HG02763 (cell line): ENCODE results near the gene VPS13D.

Source experiments
- ATAC-seq: cut with Tn5 transposase; IDR thresholded peaks from one replicate; pipeline ENCODE4 v1.9.1; 2021; ENCODE audit warnings: mild to moderate bottlenecking, moderate library complexity; ENCODE audit not compliant: unreplicated experiment

Gene VPS13D

GRCh38 chr1:12547586-12548225 is 317.9 kb downstream of the VPS13D start:
- ATAC-seq: no peak

- no peak for ATAC-seq
Observed at GRCh38 chr1:12548279-12548972, 318.6 kb downstream of the VPS13D start.

DNA sequence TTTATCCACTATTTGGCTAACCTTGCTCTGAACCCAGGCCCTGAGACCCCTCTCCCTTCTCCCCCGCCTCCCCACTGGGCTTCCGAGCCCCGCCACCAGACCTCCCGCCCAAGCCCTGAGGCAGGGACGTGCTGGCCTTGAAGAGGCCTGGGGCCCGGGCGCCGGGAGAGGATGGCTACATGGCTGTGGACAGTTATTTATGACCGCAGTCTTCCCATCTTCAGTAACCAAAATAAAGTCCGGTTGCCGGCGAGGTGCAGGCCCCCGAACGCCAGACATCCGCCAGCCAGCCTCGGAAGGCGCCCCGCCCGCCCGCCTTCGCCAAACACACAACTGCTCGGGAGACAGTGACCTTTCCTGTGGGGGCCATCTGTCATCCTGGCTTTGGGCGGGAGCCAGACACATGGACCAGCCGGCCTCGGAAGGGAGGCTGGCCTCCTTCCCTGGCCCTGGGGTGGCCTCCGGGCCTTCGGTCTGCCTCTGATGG is 319.2 kb downstream of the VPS13D start:
- ATAC-seq: no peak

- ATAC-seq: no peak
Observed at GRCh38 chr1:12549460-12550349, 319.9 kb downstream of the VPS13D start.

DNA sequence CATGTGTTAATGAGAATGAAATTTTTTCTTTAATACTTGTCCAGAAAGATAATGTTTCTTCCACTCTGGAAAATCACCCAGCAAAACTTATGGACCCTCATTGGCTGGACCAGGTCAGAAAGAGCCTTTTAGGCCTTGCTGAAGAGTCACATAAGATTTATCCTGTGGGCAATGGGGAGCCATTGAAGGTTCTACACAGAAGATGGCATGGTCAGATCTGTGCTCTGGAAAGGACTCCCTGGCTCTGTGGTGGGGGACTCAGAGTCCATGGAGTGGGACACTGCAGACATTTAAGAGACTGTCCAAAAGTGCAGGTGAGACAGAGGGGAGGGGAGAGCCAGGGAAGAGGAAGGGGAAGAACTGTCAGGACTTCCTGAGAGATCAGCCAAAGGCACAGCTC is 321.8 kb downstream of the VPS13D start:
- no peak for ATAC-seq

DNA sequence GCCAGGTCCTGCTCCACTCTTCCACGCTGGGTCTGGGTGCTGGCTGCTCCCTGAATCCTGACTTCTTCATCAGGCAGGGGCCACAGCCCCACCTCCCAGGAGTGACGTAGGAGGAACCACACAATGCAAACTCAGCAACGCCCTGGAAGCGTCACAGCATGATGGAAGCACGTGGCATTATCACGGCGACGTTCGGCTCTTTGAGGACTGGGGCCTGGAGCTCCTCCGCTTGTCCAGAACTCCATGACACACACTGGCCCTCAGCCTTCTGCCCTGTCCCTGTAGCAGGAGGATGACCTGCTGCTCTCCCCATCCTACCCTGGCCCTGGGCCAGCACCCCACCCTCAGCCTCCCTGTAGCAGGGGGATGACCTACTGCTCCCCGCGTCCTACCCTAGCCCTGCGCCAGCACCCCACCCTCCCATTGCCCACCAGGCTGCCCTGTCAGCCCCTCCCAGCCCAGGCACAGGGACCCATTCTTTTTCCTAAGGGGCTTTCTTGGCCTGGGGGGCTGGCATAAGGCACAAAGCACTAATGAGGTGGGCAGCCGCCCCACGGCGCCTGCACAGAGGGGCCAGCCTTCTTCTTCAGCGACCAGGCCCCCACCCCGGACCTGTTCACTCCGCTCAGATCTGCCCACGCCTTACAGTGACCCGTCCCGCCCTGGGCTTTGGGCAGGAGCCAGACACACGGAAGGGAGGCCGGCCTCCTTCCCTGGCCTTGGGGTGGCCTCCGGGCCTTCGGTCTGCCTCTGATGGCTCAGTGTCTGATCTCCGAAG is 322.5 kb downstream of the VPS13D start:
- no peak for ATAC-seq

DNA sequence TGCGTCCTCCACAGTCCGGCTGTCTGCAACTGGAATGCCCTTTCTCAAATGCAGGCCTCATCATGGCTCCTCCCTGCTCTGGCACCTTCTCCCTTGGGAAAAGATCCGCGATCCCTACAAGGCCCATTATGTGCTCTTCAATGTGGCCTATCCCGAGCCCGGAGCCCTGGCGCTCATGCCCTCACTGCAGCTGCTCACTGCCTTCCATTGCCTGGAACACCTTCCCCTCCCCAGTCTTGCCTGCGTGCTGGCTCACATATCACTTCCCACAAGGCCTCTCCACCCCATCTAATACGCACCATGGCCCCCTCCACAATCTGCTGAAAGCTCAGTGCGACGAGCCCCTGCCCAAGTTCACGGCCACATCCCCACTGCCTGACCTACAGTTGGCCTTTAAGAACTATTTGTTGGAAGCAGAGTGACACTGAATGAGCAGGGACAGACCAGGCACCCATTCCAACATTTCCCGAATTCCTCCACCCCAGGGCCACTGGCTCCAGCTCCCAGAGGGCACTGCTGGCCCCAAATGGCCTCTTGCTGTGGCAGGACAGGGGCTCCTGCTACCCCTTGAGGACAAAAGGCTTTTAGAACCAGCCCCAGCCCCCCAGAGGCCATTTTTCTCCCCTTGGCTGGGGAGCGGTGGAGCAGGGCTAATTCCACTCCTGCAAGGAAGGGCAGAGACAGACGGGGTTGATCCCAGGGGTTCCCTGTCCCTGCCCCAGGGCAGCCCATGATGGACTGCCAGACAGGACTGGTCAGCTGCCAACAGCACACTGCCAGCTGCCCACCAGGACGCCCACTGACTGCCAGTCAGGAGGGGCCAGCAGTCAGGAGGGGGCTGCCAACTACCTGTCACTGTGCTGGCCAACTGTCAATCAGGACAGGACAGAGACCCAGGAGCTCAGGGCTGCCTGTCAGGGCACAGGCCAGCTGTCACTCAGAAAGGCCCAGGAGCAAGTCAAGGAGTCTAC is 323.4 kb downstream of the VPS13D start:
- no peak for ATAC-seq

DNA sequence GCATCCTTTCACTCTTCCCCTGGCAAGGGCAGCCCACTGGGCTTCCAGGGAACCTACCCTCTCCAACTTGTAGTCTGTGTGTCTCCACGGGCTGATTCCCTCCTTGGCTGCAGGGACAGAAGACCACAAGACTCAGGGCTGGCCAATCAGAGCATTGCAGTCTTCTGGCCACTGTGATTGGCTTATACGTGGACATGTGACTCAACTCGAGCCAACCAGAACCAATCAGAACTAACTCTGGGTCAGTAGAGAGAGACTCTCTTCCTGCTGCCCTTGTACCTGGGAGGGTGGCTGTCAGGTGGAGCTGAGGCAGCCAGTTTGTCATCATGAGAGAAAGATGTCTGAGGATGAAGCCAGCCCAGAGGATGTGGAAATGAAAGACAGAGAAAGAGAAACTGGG is 324.1 kb downstream of the VPS13D start:
- no peak for ATAC-seq

GRCh38 chr1:12554521-12555305 is 324.9 kb downstream of the VPS13D start:
- ATAC-seq: no peak

DNA sequence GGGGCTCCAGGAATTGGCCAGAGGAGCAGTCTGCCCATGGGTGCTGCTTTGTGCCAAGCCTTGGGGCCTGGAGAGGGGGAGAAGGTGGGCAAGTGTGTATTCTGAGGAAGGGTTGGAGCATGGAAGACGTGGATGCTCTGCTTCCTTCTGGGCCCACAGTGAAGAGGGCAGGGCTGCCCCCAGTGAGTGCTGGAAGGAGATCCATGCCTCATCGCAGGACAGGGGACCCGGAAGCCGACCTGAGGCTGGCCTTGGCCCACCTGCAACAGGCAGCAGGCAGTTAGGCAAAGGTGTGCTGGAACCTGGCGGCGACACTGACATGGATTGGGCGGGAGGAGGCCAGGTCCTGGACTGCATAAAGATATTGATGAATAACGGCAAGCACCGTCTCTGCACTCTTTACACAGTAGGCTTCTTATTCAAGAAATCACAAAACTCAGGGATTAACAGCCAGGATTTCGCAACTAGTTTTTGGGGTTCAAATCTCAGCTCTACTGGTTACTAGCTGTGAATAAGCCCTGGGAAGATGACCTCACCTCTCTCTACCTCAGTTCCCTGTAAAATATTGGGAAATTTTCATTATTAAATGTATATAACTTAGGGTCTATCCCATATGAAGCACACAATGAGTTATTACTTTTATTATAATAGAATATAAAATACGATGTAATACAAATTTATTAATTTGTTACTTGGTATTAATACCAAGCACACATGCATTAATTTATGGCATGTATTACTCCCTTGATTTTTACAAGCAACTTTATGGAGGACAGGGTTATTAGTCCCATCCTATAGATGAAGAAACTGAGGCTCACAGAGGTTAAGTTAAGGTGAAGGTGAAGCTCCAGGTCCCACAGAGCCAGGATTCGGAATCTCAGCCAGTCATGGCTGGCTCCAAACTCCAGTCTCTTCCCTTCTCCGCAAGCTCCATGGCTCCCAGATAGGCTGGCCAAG is 325.9 kb downstream of the VPS13D start:
- no peak for ATAC-seq

GRCh38 chr1:12556368-12556930 is 326.6 kb downstream of the VPS13D start:
- no peak for ATAC-seq

GRCh38 chr1:12556957-12557935 is 327.4 kb downstream of the VPS13D start:
- no peak for ATAC-seq

GRCh38 chr1:12561121-12561520 is 331.3 kb downstream of the VPS13D start:
- ATAC-seq: no peak
